HG03039 (cell line): ENCODE measurements around the gene RRP36.

ENCODE experiments used
- ATAC-seq: cut with Tn5 transposase; IDR thresholded peaks from one replicate; pipeline ENCODE4 v1.9.1; 2021; ENCODE audit warnings: mild to moderate bottlenecking, moderate library complexity; ENCODE audit not compliant: unreplicated experiment

RRP36 gene

GRCh38 chr6:43006251-43006650 lies 15.2 kb upstream of the RRP36 start:
- ATAC-seq, result no peak

- ATAC-seq, result no peak
These were observed 14.3 kb upstream of the RRP36 start for GRCh38 chr6:43007126-43007525.

GRCh38 chr6:43009124-43009523 lies 12.3 kb upstream of the RRP36 start:
- no peak for ATAC-seq

GRCh38 chr6:43011207-43011606 lies 10.2 kb upstream of the RRP36 start:
- no peak for ATAC-seq

GRCh38 chr6:43012364-43012763 lies 9.1 kb upstream of the RRP36 start:
- ATAC-seq, result no peak

- no peak for ATAC-seq
These were observed 8.2 kb upstream of the RRP36 start for GRCh38 chr6:43013097-43013842.

- peak; percentile 85 for ATAC-seq
These were observed 7.5 kb upstream of the RRP36 start, which contains the start of the genes KLHDC3 and MEA1 for GRCh38 chr6:43013843-43014433. KLHDC3 (plus strand) TSS chr6:43014249; CDS start chr6:43017193, 2,944 bp downstream. MEA1 (minus strand) TSS chr6:43013946; CDS start chr6:43013813, 133 bp downstream.

GRCh38 chr6:43014434-43014909 lies 7.0 kb upstream of the RRP36 start:
- no peak for ATAC-seq

- no peak for ATAC-seq
These were observed 5.1 kb upstream of the RRP36 start for GRCh38 chr6:43016176-43016942.

GRCh38 chr6:43016943-43017334 lies 4.5 kb upstream of the RRP36 start:
- no peak for ATAC-seq

- ATAC-seq, result no peak
These were observed 2.3 kb upstream of the RRP36 start for GRCh38 chr6:43019152-43019551.

GRCh38 chr6:43020052-43020705 lies 1.2 kb upstream of the RRP36 start:
- no peak for ATAC-seq

- no peak for ATAC-seq
These were observed 576 bp upstream of the RRP36 start for GRCh38 chr6:43020847-43021246.

- no peak for ATAC-seq
These were observed 3.0 kb downstream of the RRP36 start for GRCh38 chr6:43024436-43024835.

GRCh38 chr6:43026365-43026764 lies 4.9 kb downstream of the RRP36 start:
- no peak for ATAC-seq

GRCh38 chr6:43029120-43029519 lies 7.7 kb downstream of the RRP36 start:
- no peak for ATAC-seq

- no peak for ATAC-seq
These were observed 10.9 kb downstream of the RRP36 start for GRCh38 chr6:43032326-43032725.

GRCh38 chr6:43033496-43034189 lies 12.2 kb downstream of the RRP36 start:
- no peak for ATAC-seq

- ATAC-seq, result no peak
These were observed 12.7 kb downstream of the RRP36 start for GRCh38 chr6:43034190-43034525.

GRCh38 chr6:43035495-43036194 lies 14.2 kb downstream of the RRP36 start:
- no peak for ATAC-seq
